GM18526 (cell line): ENCODE results near the gene CCDC8.

Experiments
- POLR2A ChIP-seq: IDR thresholded peaks from 3 replicates; pipeline ENCODE4 v1.6.1; 2011; ENCODE audit not compliant: insufficient read length; ENCODE audit errors: extremely low read depth

Gene CCDC8

GRCh38 chr19:46413262-46414031 is at the start of gene CCDC8:
CCDC8 (minus strand) TSS chr19:46413564; CDS start chr19:46412810, 754 bp downstream.
- TF ChIP-seq POLR2A: no peak

GRCh38 chr19:46461537-46461936 is 48.2 kb upstream of the CCDC8 start:
- TF ChIP-seq POLR2A: no peak

- no peak for TF ChIP-seq POLR2A
Measured at GRCh38 chr19:46460981-46461380, 47.6 kb upstream of the CCDC8 start.

GRCh38 chr19:46460055-46460454 is 46.7 kb upstream of the CCDC8 start:
- TF ChIP-seq POLR2A: no peak

GRCh38 chr19:46456930-46457329 is 43.6 kb upstream of the CCDC8 start:
- TF ChIP-seq POLR2A: no peak

- TF ChIP-seq POLR2A: no peak
Measured at GRCh38 chr19:46454244-46454643, 40.9 kb upstream of the CCDC8 start.

GRCh38 chr19:46453661-46454060 is 40.3 kb upstream of the CCDC8 start:
- no peak for TF ChIP-seq POLR2A

GRCh38 chr19:46452186-46452585 is 38.8 kb upstream of the CCDC8 start:
- no peak for TF ChIP-seq POLR2A

- no peak for TF ChIP-seq POLR2A
Measured at GRCh38 chr19:46451352-46451751, 38.0 kb upstream of the CCDC8 start.

- TF ChIP-seq POLR2A: no peak
Measured at GRCh38 chr19:46450737-46451136, 37.4 kb upstream of the CCDC8 start.

GRCh38 chr19:46449228-46449627 is 35.9 kb upstream of the CCDC8 start:
- no peak for TF ChIP-seq POLR2A

GRCh38 chr19:46448601-46449000 is 35.2 kb upstream of the CCDC8 start:
- no peak for TF ChIP-seq POLR2A

- no peak for TF ChIP-seq POLR2A
Measured at GRCh38 chr19:46447824-46448223, 34.5 kb upstream of the CCDC8 start.

GRCh38 chr19:46447006-46447405 is 33.6 kb upstream of the CCDC8 start:
- no peak for TF ChIP-seq POLR2A

- TF ChIP-seq POLR2A: no peak
Measured at GRCh38 chr19:46446021-46446420, 32.7 kb upstream of the CCDC8 start.

- TF ChIP-seq POLR2A: no peak
Measured at GRCh38 chr19:46442808-46443450, 29.6 kb upstream of the CCDC8 start.

GRCh38 chr19:46441866-46442265 is 28.5 kb upstream of the CCDC8 start:
- no peak for TF ChIP-seq POLR2A
